H1 (cell line): ENCODE measurements around the gene NPR1. TPM values are rescaled to one million over a fixed set of nuclear protein-coding genes. Genes with fewer than 3 reads are reported as not detected.

Experiments used
- ATF2 ChIP-seq: IDR thresholded peaks from 2 replicates; pipeline ENCODE4 v1.6.1; 2012; ENCODE audit warnings: low read length, inconsistent platforms
- ATF3 ChIP-seq: IDR thresholded peaks from 2 replicates; pipeline ENCODE4 v1.6.1; 2011; ENCODE audit warnings: low read depth, mild to moderate bottlenecking, low read length; ENCODE audit not compliant: insufficient read depth
- BRCA1 ChIP-seq: IDR thresholded peaks from 2 replicates; pipeline ENCODE4 v1.6.1; 2012; ENCODE audit warnings: low read depth, low read length, improper control_type of control experiment
- CEBPB ChIP-seq: IDR thresholded peaks from 2 replicates; pipeline ENCODE4 v1.6.1; 2012; ENCODE audit warnings: low read depth, low read length
- EGR1 ChIP-seq: IDR thresholded peaks from 2 replicates; pipeline ENCODE4 v1.6.1; 2011; ENCODE audit warnings: low read depth, low read length, borderline replicate concordance
- EP300 ChIP-seq, 2 experiments: IDR thresholded peaks; 1 replicate in 1 of 2; 2 replicates in 1 of 2; pipeline ENCODE4 v1.6.1; 2011 to 2012; ENCODE audit warnings: low read depth in 2 of 2, low read length in 2 of 2, mild to moderate bottlenecking in 2 of 2, borderline replicate concordance in 1 of 2, inconsistent platforms in 1 of 2, moderate library complexity in 1 of 2
- EZH2 ChIP-seq: fragments of 200-600 bp; sonication (generic); IDR thresholded peaks from 2 replicates; pipeline ENCODE4 v1.7.1; 2012; ENCODE audit warnings: low read depth, mild to moderate bottlenecking, moderate library complexity, low read length, inconsistent platforms; ENCODE audit not compliant: severe bottlenecking
- JUN ChIP-seq: IDR thresholded peaks from 2 replicates; pipeline ENCODE4 v1.6.1; 2011; ENCODE audit warnings: low read depth, mild to moderate bottlenecking, improper control_type of control experiment, low read length
- JUND ChIP-seq: IDR thresholded peaks from 2 replicates; pipeline ENCODE4 v1.6.1; 2011; ENCODE audit warnings: mild to moderate bottlenecking, improper control_type of control experiment, low read length
- KDM1A ChIP-seq: fragments of 200-600, 300-600 bp; sonication (generic); IDR thresholded peaks from 2 replicates; pipeline ENCODE4 v1.7.1; 2016; ENCODE audit warnings: mild to moderate bottlenecking, low read length, borderline replicate concordance
- MAFK ChIP-seq: IDR thresholded peaks from 2 replicates; pipeline ENCODE4 v1.6.1; 2012; ENCODE audit warnings: low read depth, mild to moderate bottlenecking, improper control_type of control experiment, low read length
- NRF1 ChIP-seq: IDR thresholded peaks from 2 replicates; pipeline ENCODE4 v1.6.1; 2011; ENCODE audit warnings: mild to moderate bottlenecking, low read depth, low read length, improper control_type of control experiment
- POLR2A ChIP-seq, 2 experiments: IDR thresholded peaks; 1 replicate in 1 of 2; 2 replicates in 1 of 2; pipeline ENCODE4 v1.6.1; 2011; ENCODE audit warnings: low read depth in 2 of 2, low read length in 2 of 2, mild to moderate bottlenecking in 2 of 2; ENCODE audit errors: control extremely low read depth in 1 of 2
- POU5F1 ChIP-seq: IDR thresholded peaks from 2 replicates; pipeline ENCODE4 v1.6.1; 2011; ENCODE audit warnings: low read depth, mild to moderate bottlenecking, low read length, moderate library complexity
- RBBP5 ChIP-seq: IDR thresholded peaks from 2 replicates; pipeline ENCODE4 v1.7.1; 2012; ENCODE audit warnings: low read depth, mild to moderate bottlenecking, inconsistent platforms, low read length, moderate library complexity, borderline replicate concordance
- SAP30 ChIP-seq: fragments of 300-600 bp; sonication (generic); IDR thresholded peaks from 2 replicates; pipeline ENCODE4 v1.7.1; 2012; ENCODE audit warnings: low read length, moderate library complexity, mild to moderate bottlenecking, inconsistent platforms; ENCODE audit not compliant: insufficient read depth, insufficient replicate concordance
- SIX5 ChIP-seq: IDR thresholded peaks from 2 replicates; pipeline ENCODE4 v1.6.1; 2011; ENCODE audit warnings: mild to moderate bottlenecking, low read depth, low read length
- SP2 ChIP-seq: IDR thresholded peaks from 2 replicates; pipeline ENCODE4 v1.6.1; 2012; ENCODE audit warnings: mild to moderate bottlenecking, low read length, inconsistent platforms
- SP4 ChIP-seq: IDR thresholded peaks from 2 replicates; pipeline ENCODE4 v1.6.1; 2012; ENCODE audit warnings: low read length, inconsistent platforms
- SUZ12 ChIP-seq: fragments of 200-600 bp; sonication (generic); IDR thresholded peaks from 2 replicates; pipeline ENCODE4 v1.6.1; 2012; ENCODE audit warnings: mild to moderate bottlenecking, inconsistent platforms, low read length, moderate library complexity, mixed read lengths
- TEAD4 ChIP-seq: IDR thresholded peaks from 2 replicates; pipeline ENCODE4 v1.6.1; 2012; ENCODE audit warnings: low read depth, low read length, inconsistent platforms, mixed read lengths
- YY1 ChIP-seq: IDR thresholded peaks from 2 replicates; pipeline ENCODE4 v1.6.1; 2011; ENCODE audit warnings: low read depth, mild to moderate bottlenecking, low read length
- ZNF274 ChIP-seq: IDR thresholded peaks from 2 replicates; pipeline ENCODE4 v1.7.0; 2012; ENCODE audit warnings: low read length, borderline replicate concordance; ENCODE audit errors: extremely low read depth
- polyA plus RNA-seq, 7 experiments: library from polyadenylated mRNA; depleted of rRNA in 3 of 7; stranded (reverse) in 5 of 7; unstranded in 2 of 7; fragments of >200 nt in 5 of 7; fragments of 200-250 nt in 2 of 7; gene quantifications; 1 replicate in 5 of 7; 2 replicates in 1 of 7; 4 replicates in 1 of 7; pipeline versions ENCODE4 v1.2.1 to v1.2.3, GENCODE V29; 2011 to 2013; ENCODE audit warnings: missing spikeins in 2 of 7, mixed read lengths in 2 of 7
- total RNA-seq: library from RNA; stranded (reverse); fragmentation: NEBNext Ultra II Directional; extraction: Animal tissue kit (Norgen Biotek cat#: 25700); gene quantifications from 2 replicates; pipeline ENCODE4 v1.2.1, GENCODE V29; 2021

The NPR1 gene
- total and polyA plus RNA-seq, 2 of the 8 experiments (the other 6 are each of a cell fraction or from before 2014, with no cell fraction given) = 11.7 to 13.2 TPM

GRCh38 chr1:153658400-153659174, 19.9 kb upstream of the NPR1 start, which contains the start of gene SNAPIN (continued):
- TF ChIP-seq SAP30 = peak; percentile 79
- no peak for TF ChIP-seq JUND
- peak; percentile 69; the same call in 1 of the 2 replicates for TF ChIP-seq YY1
- no peak for TF ChIP-seq ATF3
- no peak for TF ChIP-seq CEBPB
- peak; percentile 63; the same call in 1 of the 2 replicates for TF ChIP-seq EGR1
- no peak for TF ChIP-seq EZH2
- TF ChIP-seq EP300 (IDR thresholded peaks at IDR 0.05; ENCODE audit: borderline replicate concordance in 1 of 2, low read depth in 2 of 2, low read length in 2 of 2) = no peak
- TF ChIP-seq MAFK = no peak
- no peak for TF ChIP-seq TEAD4
- TF ChIP-seq SIX5 = peak; percentile 57
- no peak for TF ChIP-seq JUN
- no peak for TF ChIP-seq NRF1
- no peak for TF ChIP-seq SUZ12
- TF ChIP-seq SP2 = no peak
- TF ChIP-seq POLR2A (IDR thresholded peaks at IDR 0.05; ENCODE audit: control extremely low read depth in 1 of 2, low read depth in 2 of 2, low read length in 2 of 2) = peak in 1 of 2 experiments; percentile 83; a peak in 2 of 3 replicates
- no peak for TF ChIP-seq BRCA1
- no peak for TF ChIP-seq ATF2
- TF ChIP-seq POU5F1 = no peak
- peak; percentile 96 for TF ChIP-seq RBBP5
- TF ChIP-seq ZNF274 = no peak
- no peak for TF ChIP-seq SP4
- TF ChIP-seq KDM1A = no peak
